Hypothalamus (tissue), 51 donors: ENCODE data around the gene SEC14L2.
A peak's percentile ranks its signal among the peaks of the same experiment; 100 is the strongest.
"Not testable (repeated sequence)": the region's sequence is repeated elsewhere in the genome, so short reads cannot be mapped to it uniquely, and the experiment has no call there.

Source experiments
- DNase-seq, 51 donors: peaks; one replicate each; lab custom pipeline; 2025; lab: John Stamatoyannopoulos, UW

The SEC14L2 gene

GRCh38 chr22:30445438-30446145 is 48.8 kb downstream of the SEC14L2 start:
- DNase-seq = no peak

DNA sequence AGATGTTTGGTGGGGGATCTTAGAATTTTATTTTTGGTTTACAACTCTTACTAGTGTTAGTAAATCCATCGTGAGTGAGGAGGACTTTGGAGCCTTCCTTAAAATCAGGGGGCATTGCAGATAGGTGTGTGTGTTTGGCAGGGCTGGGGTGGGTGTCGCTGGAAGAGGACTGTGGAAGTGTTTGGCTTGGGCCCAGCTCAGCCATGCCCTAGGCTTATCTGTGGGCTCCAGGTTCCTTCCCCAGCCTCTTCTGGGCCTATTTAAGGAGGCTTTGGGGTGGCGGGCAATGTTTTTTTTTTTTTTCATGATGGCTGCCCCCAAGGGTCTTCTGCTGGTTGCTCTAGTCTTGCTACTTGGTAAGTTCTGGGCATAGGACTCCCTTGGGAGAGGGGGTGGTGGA is 50.8 kb downstream of the SEC14L2 start:
- no peak for DNase-seq

DNA sequence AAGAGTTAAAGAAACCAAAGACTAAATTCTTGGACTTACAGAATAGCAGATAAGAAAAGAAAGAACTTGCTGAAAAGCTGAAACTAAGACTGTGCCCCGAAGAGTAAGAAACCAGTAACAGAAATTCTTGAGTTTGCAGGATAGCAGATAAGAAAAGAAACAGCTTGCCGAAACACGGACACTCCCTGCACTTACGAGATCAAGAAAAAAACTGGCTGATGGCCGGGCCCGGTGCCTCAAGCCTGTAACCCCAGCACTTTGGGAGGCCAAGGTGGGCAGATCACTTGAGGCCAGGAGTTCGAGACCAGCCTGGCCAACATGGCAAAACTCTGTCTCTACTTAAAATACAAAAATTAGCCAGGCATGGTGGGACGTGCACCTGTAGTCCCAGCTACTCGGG is 54.7 kb downstream of the SEC14L2 start:
- DNase-seq = not testable (repeated sequence)

DNA sequence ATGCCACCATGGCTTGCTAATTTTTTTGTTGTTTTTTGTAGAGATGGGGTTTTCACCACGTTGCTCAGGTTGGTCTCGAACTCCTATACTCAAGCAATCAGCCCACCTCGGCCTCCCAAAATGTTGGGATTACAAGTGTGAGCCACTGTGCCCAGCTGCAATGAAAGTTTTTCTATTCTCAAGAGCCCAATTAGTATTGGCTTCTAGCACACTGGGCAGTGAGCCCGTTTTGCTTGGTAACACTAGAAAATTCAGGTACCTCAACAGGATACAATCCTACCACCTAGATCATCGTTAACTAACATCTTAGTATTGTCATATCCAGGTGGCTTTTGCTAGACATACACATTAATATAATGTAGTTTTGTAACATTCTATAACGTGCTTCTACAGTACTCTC is 56.0 kb downstream of the SEC14L2 start:
- no peak for DNase-seq

- no peak for DNase-seq
Measured at GRCh38 chr22:30453731-30454510, 57.1 kb downstream of the SEC14L2 start.

- no peak for DNase-seq
Measured at GRCh38 chr22:30455075-30455840, 58.4 kb downstream of the SEC14L2 start.

DNA sequence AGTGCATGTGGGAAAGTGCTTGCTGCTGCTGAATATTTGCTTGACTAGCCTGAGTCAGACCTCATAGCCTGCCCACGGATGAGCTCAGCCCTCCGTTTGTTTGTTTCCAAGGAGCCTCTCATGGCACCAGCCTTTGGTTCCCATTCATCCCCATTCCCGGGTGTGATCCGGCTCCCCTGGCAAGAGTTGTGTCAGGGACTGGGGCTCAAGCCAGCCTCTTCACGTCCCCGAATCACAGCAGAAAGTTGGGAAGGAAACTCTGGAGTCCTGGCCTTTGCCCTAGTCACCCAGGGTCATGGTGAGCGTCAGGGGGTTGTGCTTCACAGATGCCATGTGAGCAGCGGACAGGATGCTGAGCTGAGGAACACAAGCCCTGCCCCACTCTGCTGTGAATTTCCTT is 61.2 kb downstream of the SEC14L2 start:
- DNase-seq = peak in 30 of 51 donors; percentile 1 to 80 (median 27)

DNA sequence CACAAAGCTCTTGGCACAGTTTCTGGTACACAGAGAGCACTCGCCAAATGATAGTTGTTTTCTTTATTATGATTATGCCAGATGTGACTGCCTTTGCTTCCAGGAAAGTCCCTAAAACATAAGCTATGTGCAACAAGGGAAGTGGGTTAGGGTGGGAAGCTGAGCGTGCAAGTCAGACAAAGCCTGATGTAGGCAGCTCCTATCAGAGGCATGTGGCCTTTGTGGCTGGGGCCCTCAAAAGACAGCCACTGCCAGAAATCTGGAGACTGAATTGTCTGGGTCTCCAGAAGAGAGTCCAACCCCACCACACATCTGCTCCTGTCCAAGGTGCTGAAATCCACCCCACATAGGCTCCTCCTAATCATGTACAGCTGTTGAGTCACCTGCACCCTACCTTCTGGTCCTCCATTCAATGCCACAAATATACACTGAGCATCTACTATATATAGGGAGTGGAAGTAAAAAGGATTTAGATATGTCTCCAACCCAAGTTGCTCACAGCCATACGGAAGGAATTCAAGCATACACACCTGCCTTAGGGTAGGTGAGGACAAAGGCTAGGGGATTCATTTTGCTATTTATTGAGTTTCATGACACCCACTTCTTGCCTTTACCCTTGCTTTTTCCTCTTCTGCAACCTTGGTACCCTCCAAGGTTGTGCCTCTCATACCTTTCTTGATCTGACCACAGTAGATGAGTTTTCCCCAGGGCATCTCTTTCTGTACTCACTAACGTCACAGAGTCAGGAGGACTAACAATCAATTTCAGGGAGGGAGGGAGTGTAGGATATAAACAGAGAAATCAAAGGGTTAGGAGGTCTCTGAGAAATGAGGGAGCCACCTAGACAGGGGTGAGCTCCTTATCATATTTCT is 62.6 kb downstream of the SEC14L2 start:
- DNase-seq = no peak

- DNase-seq = no peak
Measured at GRCh38 chr22:30460147-30460546, 63.3 kb downstream of the SEC14L2 start.

GRCh38 chr22:30460555-30460954 is 63.7 kb downstream of the SEC14L2 start:
- not testable (repeated sequence) for DNase-seq

- no peak for DNase-seq
Measured at GRCh38 chr22:30469165-30469564, 72.3 kb downstream of the SEC14L2 start.

DNA sequence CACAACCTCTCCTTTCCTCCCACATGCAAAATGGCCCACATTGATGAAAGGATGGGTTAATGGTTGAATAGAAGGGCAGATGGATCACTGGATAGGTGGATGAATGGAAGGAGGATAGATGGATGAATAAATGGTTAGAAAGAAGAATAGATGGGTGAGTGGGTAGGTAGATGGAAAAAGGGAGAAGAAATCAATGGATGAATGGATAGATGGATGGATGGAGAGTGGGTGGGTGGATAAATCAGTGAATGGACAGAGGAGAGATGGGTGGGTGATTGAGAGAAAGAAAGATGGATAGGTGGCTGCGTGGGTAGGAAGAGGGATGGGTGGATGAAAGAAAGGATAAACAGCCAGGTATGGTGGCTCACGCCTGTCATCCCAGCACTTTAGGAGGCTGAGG is 73.8 kb downstream of the SEC14L2 start:
- no peak for DNase-seq

DNA sequence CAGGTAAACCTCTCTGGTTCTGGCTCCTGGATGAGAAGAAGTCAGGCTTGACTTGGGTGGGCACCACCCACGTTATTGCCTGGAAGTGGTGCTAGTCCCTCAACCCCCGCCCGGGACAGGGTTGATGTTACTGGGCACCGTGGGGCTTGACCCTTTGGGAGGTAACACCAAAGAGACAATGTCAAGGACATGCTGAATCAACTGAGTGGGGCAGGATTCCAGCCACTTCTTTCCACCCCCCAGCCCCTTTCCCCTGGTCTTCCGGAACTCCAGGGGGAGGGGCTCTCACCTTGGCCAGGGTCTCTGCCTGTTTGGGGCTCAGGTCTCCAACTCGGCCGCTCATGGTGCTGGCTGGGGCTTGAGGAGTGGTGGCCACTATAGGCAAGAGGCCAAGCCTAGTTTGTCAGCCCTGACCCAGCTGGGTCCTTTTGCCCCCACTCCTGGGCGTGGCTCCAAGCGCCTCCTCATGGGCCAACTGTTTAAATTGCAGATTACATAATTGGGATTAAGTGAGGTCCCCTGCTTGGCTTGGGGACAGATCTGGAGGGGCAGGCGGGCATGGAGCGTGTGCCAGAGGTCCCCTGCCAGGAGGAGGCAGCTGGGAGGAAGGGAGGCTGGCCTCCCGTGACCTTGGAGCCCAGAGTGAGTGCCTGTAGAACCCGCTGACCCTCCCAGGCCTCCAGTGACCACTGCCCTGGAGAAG is 74.9 kb downstream of the SEC14L2 start, which contains the start of gene SEC14L3:
Gene SEC14L3 (minus strand): TSS at position 402 of the 703 bp plus-strand sequence. CDS start 59 bp downstream, at position 343.
- peak in 1 of 51 donors; percentile 3 for DNase-seq

- no peak for DNase-seq
Measured at GRCh38 chr22:30472994-30473720, 76.3 kb downstream of the SEC14L2 start.

GRCh38 chr22:30474121-30474520 is 77.3 kb downstream of the SEC14L2 start:
- DNase-seq = no peak
